ENCODE results near the gene DOCK3. TPM values are rescaled to one million over a fixed set of nuclear protein-coding genes. Genes with fewer than 3 reads are reported as not detected.

DOCK3 gene
- total and polyA plus RNA-seq, 10 of the 15 experiments (the other 5 are each of a cell fraction or from before 2014, with no cell fraction given): 0.02 to 0.52 (median 0.04) TPM; not detected in 5

DNA sequence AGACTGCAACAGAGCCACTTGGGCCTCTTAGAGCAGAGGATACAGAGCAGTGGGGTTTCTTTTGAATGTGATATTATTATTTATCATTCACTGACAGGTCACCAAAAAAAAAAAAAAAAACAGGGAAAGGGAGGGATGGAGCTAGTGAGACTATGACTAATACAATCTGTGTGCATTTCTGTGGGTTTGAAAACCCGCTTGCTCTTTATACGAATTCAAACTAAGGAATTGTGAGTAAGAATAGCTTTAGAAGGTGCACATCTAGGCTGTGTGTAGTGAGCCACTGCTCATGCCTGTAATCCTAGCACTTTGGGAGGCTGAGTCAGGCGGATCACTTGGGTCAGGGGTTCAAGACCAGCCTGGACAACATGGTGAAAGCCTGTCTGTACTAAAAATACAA lies 523.8 kb downstream of the DOCK3 start:
- BruUV-seq (replicated peaks): no TSS peak
- SMC1A ChIA-PET (ENCODE audit: uncharacterized antibody, unreplicated experiment): no interaction called here
- Histone ChIP-seq H3K9ac (ENCODE audit: control insufficient read depth, insufficient read depth, low read length) (no peak overlapping the region), H3K79me2 (ENCODE audit: control insufficient read depth, insufficient read depth, low read length) (no peaks in the 10 kb centered on the region), H3K27me3 (replicated peaks in 1 of 2; ENCODE audit: control insufficient read depth in 2 of 2, insufficient read depth in 2 of 2, low read length in 1 of 2) (no peaks in the 10 kb centered on the region), H3K9me3 (replicated peaks; ENCODE audit: control insufficient read depth, insufficient read depth, low read length) (no peaks in the 10 kb centered on the region; the same call in 2 of the 3 replicates), H3K4me3 (no peak overlapping the region), H3K27ac (ENCODE audit: control insufficient read depth, insufficient read depth) (no peak overlapping the region), H3K36me3 (ENCODE audit: control insufficient read depth in 2 of 2, insufficient read depth in 2 of 2, low read length in 1 of 2) (no peaks in the 10 kb centered on the region), H2AFZ (ENCODE audit: control insufficient read depth, low read depth, low read length) (no peak overlapping the region), H4K20me1 (ENCODE audit: control insufficient read depth, insufficient read depth) (no peaks in the 10 kb centered on the region), H3K4me1 (ENCODE audit: control insufficient read depth, insufficient read depth, low read length) (no peaks in the 10 kb centered on the region), H3K4me2 (ENCODE audit: control insufficient read depth, insufficient read depth) (no peak overlapping the region)
- 20% methylated on average over 3 of the region's 3 CpGs for WGBS (ENCODE audit: insufficient coverage, insufficient replicate concordance, low lambda C conversion rate, missing lambda C conversion rate)
- TF ChIP-seq MXI1 (IDR thresholded peaks at IDR 0.05; ENCODE audit: low read depth, low read length) (no peak), SMAD5 (IDR thresholded peaks at IDR 0.05; ENCODE audit: low read depth) (no peak), RAD51 (IDR thresholded peaks at IDR 0.05) (no peak), MTA3 (IDR thresholded peaks at IDR 0.05; ENCODE audit: borderline replicate concordance, low read length) (no peak), NFIC (IDR thresholded peaks at IDR 0.05; ENCODE audit: low read depth, low read length) (no peak), MTA2 (IDR thresholded peaks at IDR 0.05; ENCODE audit: low read depth) (no peak), SMC3 (IDR thresholded peaks at IDR 0.05; ENCODE audit: borderline replicate concordance, low read length) (no peak), GATAD2B (conservative IDR thresholded peaks at IDR 0.05; ENCODE audit: low read depth) (no peak), BHLHE40 (IDR thresholded peaks at IDR 0.05; ENCODE audit: borderline replicate concordance in 1 of 2, low read depth in 2 of 2, low read length in 1 of 2) (no peak), FOXK2 (IDR thresholded peaks at IDR 0.05) (no peak), NR2C1 (IDR thresholded peaks at IDR 0.05) (no peak), CREB1 (IDR thresholded peaks at IDR 0.05; ENCODE audit: low read depth) (no peak), MYB (IDR thresholded peaks at IDR 0.05; ENCODE audit: borderline replicate concordance, low read depth, low read length) (no peak), ZNF24 (IDR thresholded peaks at IDR 0.05) (no peak)
- TF ChIP-seq, protein P1, sequence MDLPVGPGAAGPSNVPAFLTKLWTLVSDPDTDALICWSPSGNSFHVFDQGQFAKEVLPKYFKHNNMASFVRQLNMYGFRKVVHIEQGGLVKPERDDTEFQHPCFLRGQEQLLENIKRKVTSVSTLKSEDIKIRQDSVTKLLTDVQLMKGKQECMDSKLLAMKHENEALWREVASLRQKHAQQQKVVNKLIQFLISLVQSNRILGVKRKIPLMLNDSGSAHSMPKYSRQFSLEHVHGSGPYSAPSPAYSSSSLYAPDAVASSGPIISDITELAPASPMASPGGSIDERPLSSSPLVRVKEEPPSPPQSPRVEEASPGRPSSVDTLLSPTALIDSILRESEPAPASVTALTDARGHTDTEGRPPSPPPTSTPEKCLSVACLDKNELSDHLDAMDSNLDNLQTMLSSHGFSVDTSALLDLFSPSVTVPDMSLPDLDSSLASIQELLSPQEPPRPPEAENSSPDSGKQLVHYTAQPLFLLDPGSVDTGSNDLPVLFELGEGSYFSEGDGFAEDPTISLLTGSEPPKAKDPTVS (IDR thresholded peaks at IDR 0.05; ENCODE audit: low read depth, low read length): no peak
- TF ChIP-seq, protein P2, sequence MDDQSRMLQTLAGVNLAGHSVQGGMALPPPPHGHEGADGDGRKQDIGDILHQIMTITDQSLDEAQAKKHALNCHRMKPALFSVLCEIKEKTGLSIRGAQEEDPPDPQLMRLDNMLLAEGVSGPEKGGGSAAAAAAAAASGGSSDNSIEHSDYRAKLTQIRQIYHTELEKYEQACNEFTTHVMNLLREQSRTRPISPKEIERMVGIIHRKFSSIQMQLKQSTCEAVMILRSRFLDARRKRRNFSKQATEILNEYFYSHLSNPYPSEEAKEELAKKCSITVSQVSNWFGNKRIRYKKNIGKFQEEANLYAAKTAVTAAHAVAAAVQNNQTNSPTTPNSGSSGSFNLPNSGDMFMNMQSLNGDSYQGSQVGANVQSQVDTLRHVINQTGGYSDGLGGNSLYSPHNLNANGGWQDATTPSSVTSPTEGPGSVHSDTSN (IDR thresholded peaks at IDR 0.05; ENCODE audit: insufficient replicate concordance, low read depth, low read length): no peak
- TF ChIP-seq, protein P3, sequence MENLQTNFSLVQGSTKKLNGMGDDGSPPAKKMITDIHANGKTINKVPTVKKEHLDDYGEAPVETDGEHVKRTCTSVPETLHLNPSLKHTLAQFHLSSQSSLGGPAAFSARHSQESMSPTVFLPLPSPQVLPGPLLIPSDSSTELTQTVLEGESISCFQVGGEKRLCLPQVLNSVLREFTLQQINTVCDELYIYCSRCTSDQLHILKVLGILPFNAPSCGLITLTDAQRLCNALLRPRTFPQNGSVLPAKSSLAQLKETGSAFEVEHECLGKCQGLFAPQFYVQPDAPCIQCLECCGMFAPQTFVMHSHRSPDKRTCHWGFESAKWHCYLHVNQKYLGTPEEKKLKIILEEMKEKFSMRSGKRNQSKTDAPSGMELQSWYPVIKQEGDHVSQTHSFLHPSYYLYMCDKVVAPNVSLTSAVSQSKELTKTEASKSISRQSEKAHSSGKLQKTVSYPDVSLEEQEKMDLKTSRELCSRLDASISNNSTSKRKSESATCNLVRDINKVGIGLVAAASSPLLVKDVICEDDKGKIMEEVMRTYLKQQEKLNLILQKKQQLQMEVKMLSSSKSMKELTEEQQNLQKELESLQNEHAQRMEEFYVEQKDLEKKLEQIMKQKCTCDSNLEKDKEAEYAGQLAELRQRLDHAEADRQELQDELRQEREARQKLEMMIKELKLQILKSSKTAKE (IDR thresholded peaks at IDR 0.05; ENCODE audit: low read depth, poor library complexity, severe bottlenecking): no peak
- ATAC-seq (no peak), DNase-seq (ENCODE audit: low read depth, low spot score) (no peak), FAIRE-seq (no peak)
- RAD21 ChIA-PET (ENCODE audit: unreplicated experiment): no interaction called here
- in situ Hi-C loops (cut with MboI) (no loop called here), intact Hi-C loops (cut with micrococcal nuclease; ENCODE audit: unreplicated experiment) (no loop called here)
- CTCF ChIA-PET: no interaction called here
- POLR2A ChIA-PET: interaction anchor here (0.6 kb wide), 1 partner anchor 38 kb away, joined by 3 read pairs; no protein-coding TSS in a partner anchor
